Measurements from ENCODE around the gene ZNF79.

Gene ZNF79

GRCh38 chr9:127398715-127399400 is 25.3 kb upstream of the ZNF79 start:
- no peak for DNase-seq

- DNase-seq = no peak
These were observed 24.4 kb upstream of the ZNF79 start for GRCh38 chr9:127399736-127400269.

GRCh38 chr9:127402401-127403090 is 21.6 kb upstream of the ZNF79 start:
- DNase-seq = no peak

GRCh38 chr9:127403507-127404192 is 20.5 kb upstream of the ZNF79 start:
- DNase-seq = no peak

GRCh38 chr9:127404631-127405030 is 19.6 kb upstream of the ZNF79 start:
- DNase-seq = no peak

- no peak for DNase-seq
These were observed 18.6 kb upstream of the ZNF79 start for GRCh38 chr9:127405344-127406125.

- no peak for DNase-seq
These were observed 17.2 kb upstream of the ZNF79 start for GRCh38 chr9:127406799-127407491.

GRCh38 chr9:127407492-127407843 is 16.7 kb upstream of the ZNF79 start:
- DNase-seq = no peak

GRCh38 chr9:127411122-127411521 is 13.1 kb upstream of the ZNF79 start:
- no peak for DNase-seq

GRCh38 chr9:127415141-127415540 is 9.0 kb upstream of the ZNF79 start:
- DNase-seq = no peak

- DNase-seq = no peak
These were observed 8.5 kb upstream of the ZNF79 start for GRCh38 chr9:127415657-127416056.

GRCh38 chr9:127417131-127418036 is 6.8 kb upstream of the ZNF79 start:
- no peak for DNase-seq

GRCh38 chr9:127418037-127418471 is 6.1 kb upstream of the ZNF79 start:
- peak; percentile 48 for DNase-seq

GRCh38 chr9:127419348-127419747 is 4.8 kb upstream of the ZNF79 start:
- no peak for DNase-seq

- DNase-seq = no peak
These were observed 3.1 kb upstream of the ZNF79 start for GRCh38 chr9:127421057-127421456.

GRCh38 chr9:127422133-127422782 is 1.9 kb upstream of the ZNF79 start:
- no peak for DNase-seq

- DNase-seq = no peak
These were observed 1.4 kb upstream of the ZNF79 start for GRCh38 chr9:127422787-127423186.

- no peak for DNase-seq
These were observed 677 bp upstream of the ZNF79 start for GRCh38 chr9:127423476-127423933.

GRCh38 chr9:127424676-127424999 is 456 bp downstream of the ZNF79 start:
- peak; percentile 38 for DNase-seq

- DNase-seq = no peak
These were observed 2.6 kb downstream of the ZNF79 start for GRCh38 chr9:127426756-127427155.

- DNase-seq = no peak
These were observed 4.2 kb downstream of the ZNF79 start for GRCh38 chr9:127428348-127428747.

All from activated CD4-positive, alpha-beta T cell treated with anti-CD3 and anti-CD28 coated beads, Interleukin-2, amount 50 U/mL, for 1 hour (primary cell).